ENCODE measurements around the gene EFCAB10. TPM values are rescaled to one million over a fixed set of nuclear protein-coding genes. Genes with fewer than 3 reads are reported as not detected.
"Not testable (repeated sequence)": the region's sequence is repeated elsewhere in the genome, so short reads cannot be mapped to it uniquely, and the experiment has no call there.

The EFCAB10 gene
- total RNA-seq, 1 donor from 2014 or later: not detected

DNA sequence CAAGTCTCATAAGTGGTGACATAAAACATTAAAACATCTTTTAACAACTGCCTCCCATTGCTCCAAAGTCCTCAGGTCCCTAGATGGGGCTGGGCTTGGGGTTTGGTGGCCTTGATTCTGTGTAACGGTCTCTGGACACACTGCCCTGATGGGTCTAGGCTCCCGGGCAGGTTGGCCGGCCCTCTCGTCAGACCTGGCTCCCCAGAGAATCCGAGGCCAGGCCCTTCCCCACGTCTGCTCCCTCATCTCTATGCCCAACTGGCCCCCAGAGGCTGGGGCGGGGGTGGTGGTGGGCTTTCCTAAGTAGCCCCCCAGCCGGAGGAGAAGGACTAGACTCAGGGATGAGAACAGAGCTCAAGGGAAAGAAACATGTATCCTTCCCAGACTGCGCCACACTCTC, 31.5 kb upstream of the EFCAB10 start:
- TF ChIP-seq, protein P1, sequence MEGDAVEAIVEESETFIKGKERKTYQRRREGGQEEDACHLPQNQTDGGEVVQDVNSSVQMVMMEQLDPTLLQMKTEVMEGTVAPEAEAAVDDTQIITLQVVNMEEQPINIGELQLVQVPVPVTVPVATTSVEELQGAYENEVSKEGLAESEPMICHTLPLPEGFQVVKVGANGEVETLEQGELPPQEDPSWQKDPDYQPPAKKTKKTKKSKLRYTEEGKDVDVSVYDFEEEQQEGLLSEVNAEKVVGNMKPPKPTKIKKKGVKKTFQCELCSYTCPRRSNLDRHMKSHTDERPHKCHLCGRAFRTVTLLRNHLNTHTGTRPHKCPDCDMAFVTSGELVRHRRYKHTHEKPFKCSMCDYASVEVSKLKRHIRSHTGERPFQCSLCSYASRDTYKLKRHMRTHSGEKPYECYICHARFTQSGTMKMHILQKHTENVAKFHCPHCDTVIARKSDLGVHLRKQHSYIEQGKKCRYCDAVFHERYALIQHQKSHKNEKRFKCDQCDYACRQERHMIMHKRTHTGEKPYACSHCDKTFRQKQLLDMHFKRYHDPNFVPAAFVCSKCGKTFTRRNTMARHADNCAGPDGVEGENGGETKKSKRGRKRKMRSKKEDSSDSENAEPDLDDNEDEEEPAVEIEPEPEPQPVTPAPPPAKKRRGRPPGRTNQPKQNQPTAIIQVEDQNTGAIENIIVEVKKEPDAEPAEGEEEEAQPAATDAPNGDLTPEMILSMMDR (conservative IDR thresholded peaks at IDR 0.05; ENCODE audit: low read depth, low read length): no peak
- no peak overlapping the region for H3K4me3 ChIP-seq (ENCODE audit: low read depth, low read length)
- no peak for DNase-seq (ENCODE audit: low read depth)

DNA sequence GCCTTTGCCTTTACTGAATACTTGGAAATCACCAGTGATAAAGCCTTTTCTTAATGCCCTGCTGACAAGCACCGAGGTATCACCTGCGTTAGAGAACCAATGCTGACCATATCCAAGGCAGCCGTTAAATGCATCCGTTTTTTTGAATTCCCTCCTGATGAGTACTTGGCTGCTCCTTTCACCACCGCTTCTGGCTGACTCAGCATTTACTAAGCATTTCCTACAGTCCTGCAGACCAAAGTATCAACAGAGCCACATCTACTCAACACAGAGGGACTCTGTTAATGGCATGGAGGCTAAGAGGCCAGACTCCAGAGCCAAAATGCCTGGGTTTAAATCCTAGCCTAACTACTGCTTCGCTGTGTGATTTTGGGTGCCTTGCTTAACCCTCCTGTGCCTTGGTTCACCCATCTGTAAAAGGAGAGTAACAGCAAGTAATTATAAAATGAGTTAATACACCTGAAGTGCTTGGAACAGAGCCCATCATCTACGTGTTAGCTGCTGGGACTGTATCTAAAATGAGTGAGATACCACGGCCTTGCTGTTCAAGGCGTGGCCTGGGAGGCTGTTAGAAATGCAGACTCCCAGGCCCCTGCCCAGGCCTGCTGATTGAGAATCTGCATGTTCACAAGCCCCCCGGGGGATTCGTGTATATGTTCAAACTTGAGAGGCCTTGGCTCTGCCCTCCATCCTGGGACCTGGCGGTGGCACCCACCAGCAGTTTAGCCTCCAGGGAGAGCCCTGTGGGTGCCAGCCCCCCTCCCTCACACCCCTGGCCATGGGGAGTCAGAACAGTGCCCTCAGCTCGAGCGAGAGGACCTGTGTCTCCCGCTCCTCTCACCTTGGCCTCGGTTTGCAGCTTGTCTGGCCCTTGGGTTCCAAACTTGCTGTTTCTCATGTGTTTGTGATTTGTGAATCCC, 30.8 kb upstream of the EFCAB10 start:
- DNase-seq (ENCODE audit: low read depth): no peak
- H3K4me3 ChIP-seq (ENCODE audit: low read depth, low read length): no peak overlapping the region
- TF ChIP-seq, protein P1 (conservative IDR thresholded peaks at IDR 0.05; ENCODE audit: low read depth, low read length): no peak

DNA sequence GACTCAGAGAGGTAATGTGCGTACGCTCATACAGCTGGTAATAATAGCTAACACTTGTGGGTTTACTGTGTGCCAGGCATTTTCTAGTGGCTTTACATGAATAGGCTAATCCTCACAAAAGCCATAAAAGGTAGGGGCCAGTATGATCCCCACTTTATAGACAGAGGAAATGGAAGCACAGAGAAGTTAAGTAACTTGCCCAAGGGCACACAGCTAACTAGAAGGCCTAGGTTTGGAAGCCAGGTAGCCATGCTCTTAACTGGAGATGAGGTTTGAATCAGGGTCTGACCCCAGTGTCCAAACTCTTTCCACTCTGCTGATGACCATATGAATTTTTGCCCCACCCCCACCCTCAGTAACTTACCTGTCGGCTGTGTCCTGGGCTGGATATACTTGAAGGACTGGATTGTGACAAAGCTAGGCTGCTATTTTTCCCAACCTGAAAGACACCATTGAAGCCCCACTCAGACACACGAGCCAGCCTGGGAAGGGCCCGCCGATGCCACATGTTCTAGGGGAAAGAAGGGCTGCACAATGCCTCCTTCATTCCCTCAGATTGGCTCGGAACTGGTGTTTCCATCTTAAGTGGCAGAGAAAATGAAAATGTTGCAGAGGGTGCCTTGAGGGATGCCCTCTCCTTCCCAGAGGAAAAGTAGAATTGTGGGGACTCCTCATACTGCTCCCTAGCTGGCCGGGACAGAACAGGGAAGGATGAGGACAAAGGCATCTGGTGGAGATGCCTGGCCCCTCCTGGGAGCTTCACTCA, 29.1 kb upstream of the EFCAB10 start:
- H3K4me3 ChIP-seq (ENCODE audit: low read depth, low read length): no peak overlapping the region
- TF ChIP-seq, protein P1 (conservative IDR thresholded peaks at IDR 0.05; ENCODE audit: low read depth, low read length): no peak
- no peak for DNase-seq (ENCODE audit: low read depth)

DNA sequence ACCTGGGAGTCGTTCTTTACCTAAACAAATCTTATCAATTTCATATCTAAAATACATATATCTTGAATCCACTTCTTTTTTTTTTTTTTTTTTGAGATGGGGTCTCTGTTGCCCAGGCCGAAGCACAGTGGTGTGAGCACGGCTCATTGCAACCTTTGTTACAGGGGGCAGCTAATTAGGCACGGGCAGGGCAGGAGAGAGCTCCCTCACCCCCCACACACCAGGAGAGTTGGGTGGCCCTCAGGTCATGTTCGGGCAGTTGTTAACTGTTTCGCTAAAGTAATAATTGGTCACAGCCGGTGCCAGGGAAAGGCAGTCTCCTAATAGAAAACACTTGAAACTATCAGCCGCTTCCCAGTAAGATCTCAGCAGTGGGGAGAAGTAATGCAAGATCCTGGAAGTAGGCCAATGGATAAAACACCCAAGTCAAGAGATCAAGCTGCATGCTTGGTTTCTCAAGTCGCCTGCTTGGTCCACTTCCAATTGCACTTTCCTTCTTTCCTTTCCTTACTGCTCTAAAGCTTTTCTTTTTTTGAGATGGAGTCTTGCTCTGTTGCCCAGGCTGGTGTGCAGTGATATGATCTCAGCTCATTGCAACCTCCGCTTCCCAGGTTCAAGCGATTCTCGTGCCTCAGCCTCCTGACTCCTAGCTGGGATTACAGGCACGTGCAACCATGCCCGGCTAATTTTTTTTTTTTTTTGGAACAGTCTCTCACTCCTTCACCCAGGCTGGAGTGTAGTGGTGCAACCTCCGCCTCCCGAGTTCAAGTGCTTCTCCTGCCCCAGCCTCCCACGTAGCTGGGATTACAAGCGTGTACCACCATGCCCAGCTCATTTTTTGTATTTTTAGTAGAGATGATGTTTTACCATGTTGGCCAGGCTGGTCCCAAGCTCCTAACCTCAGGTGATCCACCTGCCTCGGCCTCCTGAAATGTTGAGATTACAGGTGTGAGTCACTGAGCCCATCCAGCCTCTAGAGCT, 21.3 kb upstream of the EFCAB10 start:
- H3K4me3 ChIP-seq (ENCODE audit: low read depth, low read length): no peak overlapping the region
- TF ChIP-seq, protein P1 (conservative IDR thresholded peaks at IDR 0.05; ENCODE audit: low read depth, low read length): no peak
- DNase-seq (ENCODE audit: low read depth): no peak

DNA sequence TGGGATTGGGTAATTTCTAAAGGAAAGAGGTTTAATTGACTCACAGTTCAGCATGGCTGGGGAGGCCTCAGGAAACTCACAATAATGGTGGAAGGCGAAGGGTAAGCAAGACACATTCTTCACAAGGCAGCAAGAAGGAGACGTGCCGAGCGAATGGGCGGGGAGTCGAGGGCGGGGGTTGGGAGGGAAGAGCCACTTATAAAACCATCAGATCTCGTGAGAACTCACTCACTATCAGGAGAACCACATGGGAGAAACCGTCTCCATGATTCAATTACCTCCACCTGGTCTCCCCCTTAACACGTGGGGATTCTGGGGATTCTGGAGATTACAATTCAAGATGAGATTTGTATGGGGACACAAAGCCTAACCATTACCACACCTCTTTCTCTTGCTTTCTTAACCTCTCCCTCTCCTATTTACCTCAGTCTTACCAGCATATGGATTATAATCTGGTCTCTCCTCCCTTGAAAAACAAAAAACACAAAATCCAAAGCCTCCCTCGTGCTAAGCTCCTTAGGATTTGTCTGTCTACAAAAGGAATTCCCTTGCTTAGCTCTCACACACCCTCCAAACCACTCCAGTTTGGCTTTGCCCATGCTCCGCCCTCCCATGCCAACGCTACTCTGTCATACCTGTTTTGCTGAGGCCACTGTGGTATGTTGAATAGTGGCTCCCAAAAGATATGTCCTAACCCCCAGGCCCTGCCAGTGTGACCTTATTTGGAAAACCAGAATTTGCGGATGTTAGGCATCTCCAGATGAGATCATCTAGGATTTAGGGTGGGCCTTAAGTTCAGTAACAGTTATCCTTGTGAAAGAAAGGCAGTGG, 19.6 kb upstream of the EFCAB10 start:
- no peak for DNase-seq (ENCODE audit: low read depth)
- H3K4me3 ChIP-seq (ENCODE audit: low read depth, low read length): no peak overlapping the region
- TF ChIP-seq, protein P1 (conservative IDR thresholded peaks at IDR 0.05; ENCODE audit: low read depth, low read length): no peak

DNA sequence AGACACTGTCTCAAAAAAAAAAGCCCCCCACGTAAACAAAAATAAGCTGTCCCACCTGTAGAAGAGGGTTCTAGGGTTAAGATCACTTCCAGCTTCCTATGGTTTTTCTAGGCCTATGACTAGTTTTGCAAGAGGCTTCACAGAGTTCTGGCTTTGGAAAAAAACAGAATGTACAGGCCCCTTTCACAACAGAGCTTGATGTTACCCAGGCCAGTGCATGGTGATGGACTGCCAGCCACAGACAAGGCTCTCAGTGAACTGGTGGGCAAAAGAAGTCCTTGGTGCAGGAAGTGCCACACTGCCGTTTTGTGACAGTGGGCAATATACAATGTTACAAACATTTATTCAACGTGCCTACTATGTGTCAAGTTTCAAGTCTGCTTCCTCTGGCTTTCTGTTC, 18.3 kb upstream of the EFCAB10 start:
- no peak for DNase-seq (ENCODE audit: low read depth)
- H3K4me3 ChIP-seq (ENCODE audit: low read depth, low read length): no peak overlapping the region
- TF ChIP-seq, protein P1 (conservative IDR thresholded peaks at IDR 0.05; ENCODE audit: low read depth, low read length): no peak

DNA sequence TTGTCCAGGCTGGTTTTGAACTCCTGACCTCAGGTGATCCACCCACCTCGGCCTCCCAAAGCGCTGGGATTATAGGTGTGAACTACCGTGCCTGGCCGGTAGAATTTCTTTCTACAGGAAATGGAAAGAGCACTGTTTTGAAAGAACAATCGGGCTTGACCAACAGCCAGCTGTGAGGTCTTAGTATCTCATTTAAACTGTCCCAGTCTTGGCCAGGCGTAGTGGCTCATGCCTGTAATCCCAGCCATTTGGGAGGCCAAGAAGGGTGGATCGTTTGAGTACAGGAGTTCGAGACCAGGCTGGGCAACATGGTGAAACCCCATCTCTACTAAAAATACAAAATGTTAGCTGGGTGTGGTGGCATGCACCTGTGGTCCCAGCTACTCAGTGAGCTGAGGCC, 17.8 kb upstream of the EFCAB10 start:
- DNase-seq (ENCODE audit: low read depth); H3K4me3 ChIP-seq (ENCODE audit: low read depth, low read length): not testable (repeated sequence)

Measured in epithelial cell of proximal tubule (primary cell).